Measurements from ENCODE around the gene FGD4. TPM values are rescaled to one million over a fixed set of nuclear protein-coding genes. Genes with fewer than 3 reads are reported as not detected.

The FGD4 gene
- total and polyA plus RNA-seq, 8 donors: 5.5 to 138 (median 80.8) TPM

DNA sequence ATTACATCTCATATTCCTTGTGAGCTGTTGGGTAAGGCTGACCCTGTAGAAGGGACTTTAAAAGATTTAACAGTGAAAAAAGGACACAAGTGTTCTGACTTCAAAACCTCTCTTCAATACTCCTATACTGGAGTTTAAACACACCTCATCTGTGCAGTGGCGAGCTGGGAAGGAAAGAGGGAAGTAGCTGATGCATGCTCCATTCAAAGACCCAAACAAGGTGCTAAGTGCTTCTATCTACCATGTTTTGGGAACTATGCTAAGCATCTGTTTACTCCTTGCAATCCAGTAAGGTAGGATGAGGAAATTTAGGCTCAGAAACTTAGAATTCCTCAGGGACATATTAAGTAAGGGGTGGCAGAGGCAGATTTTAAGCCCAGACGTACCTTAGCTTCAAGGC lies 263.3 kb downstream of the FGD4 start:
- no peaks in the 10 kb centered on the region for H3K9me3 ChIP-seq
- TF ChIP-seq, protein P1, sequence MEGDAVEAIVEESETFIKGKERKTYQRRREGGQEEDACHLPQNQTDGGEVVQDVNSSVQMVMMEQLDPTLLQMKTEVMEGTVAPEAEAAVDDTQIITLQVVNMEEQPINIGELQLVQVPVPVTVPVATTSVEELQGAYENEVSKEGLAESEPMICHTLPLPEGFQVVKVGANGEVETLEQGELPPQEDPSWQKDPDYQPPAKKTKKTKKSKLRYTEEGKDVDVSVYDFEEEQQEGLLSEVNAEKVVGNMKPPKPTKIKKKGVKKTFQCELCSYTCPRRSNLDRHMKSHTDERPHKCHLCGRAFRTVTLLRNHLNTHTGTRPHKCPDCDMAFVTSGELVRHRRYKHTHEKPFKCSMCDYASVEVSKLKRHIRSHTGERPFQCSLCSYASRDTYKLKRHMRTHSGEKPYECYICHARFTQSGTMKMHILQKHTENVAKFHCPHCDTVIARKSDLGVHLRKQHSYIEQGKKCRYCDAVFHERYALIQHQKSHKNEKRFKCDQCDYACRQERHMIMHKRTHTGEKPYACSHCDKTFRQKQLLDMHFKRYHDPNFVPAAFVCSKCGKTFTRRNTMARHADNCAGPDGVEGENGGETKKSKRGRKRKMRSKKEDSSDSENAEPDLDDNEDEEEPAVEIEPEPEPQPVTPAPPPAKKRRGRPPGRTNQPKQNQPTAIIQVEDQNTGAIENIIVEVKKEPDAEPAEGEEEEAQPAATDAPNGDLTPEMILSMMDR (IDR thresholded peaks at IDR 0.05): no peak
- TF ChIP-seq POLR2A (IDR thresholded peaks at IDR 0.05): no peak
- intact Hi-C loops (cut with DNase I; ENCODE audit: low total_unique reads): loop anchor here (5.0 kb wide), 1 partner anchor 300 kb away; no protein-coding TSS in a partner anchor
- no peak for DNase-seq
- H3K27me3 ChIP-seq: no peaks in the 10 kb centered on the region
- H3K4me1 ChIP-seq: peaks cover 0 to 17% (median 6%) of the 10 kb centered on the region in 4 donors
- WGBS, 5 donors: 84 to 95% (median 91%) methylated on average over 2 of the region's 2 CpGs
- no peak overlapping the region for H3K27ac ChIP-seq
- no peak overlapping the region for H3K4me3 ChIP-seq
- no peaks in the 10 kb centered on the region for H3K36me3 ChIP-seq

DNA sequence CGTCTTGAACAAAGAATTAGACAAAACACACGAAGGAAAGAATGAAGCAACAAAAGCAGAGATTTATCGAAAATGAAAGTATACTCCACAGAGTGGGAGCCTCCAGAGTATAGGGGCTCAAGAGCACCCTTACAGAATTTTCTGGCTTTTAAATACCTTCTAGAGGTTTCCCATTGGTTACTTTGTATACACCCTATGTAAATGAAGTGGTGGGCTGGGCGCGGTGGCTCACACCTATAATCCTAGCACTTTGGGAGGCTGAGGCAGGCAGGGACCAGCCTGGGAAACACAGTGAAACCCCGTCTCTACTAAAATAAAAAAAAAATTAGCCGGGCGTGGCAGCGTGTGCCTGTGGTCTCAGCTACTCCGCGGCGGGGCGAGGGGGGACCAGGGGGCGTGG lies 266.7 kb downstream of the FGD4 start:
- intact Hi-C loops (cut with DNase I; ENCODE audit: low total_unique reads): no loop called here
- TF ChIP-seq POLR2A (IDR thresholded peaks at IDR 0.05) (no peak), POLR2AphosphoS5 (IDR thresholded peaks at IDR 0.05) (no peak), EP300 (IDR thresholded peaks at IDR 0.05) (no peak)
- TF ChIP-seq, protein P1 (IDR thresholded peaks at IDR 0.05): no peak
- no peak overlapping the region for H3K27ac ChIP-seq

DNA sequence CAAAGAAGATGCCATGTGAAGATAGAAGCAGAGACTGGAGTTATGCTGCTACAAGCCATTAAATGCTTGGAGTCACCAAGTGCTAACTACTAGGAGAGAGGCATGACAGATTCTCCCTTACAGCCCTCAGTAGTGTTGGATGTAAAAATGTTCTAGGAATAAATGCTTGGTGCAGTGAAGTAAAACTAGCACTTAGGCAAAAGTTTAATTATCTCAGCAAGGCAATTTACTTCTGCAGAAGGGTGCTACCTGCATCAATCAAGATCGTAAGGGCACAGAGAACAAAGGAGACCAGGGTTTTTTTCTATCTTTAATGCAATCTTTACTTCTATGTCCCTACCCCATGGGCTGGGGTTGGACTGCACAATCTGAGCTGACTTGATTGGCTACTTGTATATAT lies 270.2 kb downstream of the FGD4 start:
- Histone ChIP-seq H3K27ac (no peak overlapping the region), H3K4me1 (peaks cover 0 to 9% (median 0%) of the 10 kb centered on the region in 4 donors), H3K36me3 (no peaks in the 10 kb centered on the region), H3K4me3 (no peak overlapping the region), H3K9me3 (peaks cover 0 to 12% (median 4%) of the 10 kb centered on the region in 4 donors), H3K27me3 (no peaks in the 10 kb centered on the region)
- WGBS, 5 donors: 93 to 96% (median 95%) methylated on average over 1 of the region's 1 CpG
- TF ChIP-seq, protein P1 (IDR thresholded peaks at IDR 0.05): no peak
- TF ChIP-seq POLR2AphosphoS5 (IDR thresholded peaks at IDR 0.05): no peak
- TF ChIP-seq EP300 (IDR thresholded peaks at IDR 0.05): no peak
- no peak for TF ChIP-seq POLR2A (IDR thresholded peaks at IDR 0.05)
- intact Hi-C loops (cut with DNase I; ENCODE audit: low total_unique reads): no loop called here
- no peak for DNase-seq

More for the DNA sequence above, 266.7 kb downstream of the FGD4 start:
- H3K4me3 ChIP-seq: peak overlapping the region in 1 of 4 donors; percentile 21
- DNase-seq: no peak
- peaks cover 0 to 12% (median 4%) of the 10 kb centered on the region in 4 donors for H3K9me3 ChIP-seq
- WGBS, 5 donors: 75 to 89% (median 85%) methylated on average over 14 of the region's 14 CpGs
- H3K27me3 ChIP-seq: no peaks in the 10 kb centered on the region
- no peaks in the 10 kb centered on the region for H3K36me3 ChIP-seq
- H3K4me1 ChIP-seq: peaks cover 0 to 2% (median 0%) of the 10 kb centered on the region in 4 donors

GRCh38 chr12:32671930-32672780 lies 272.8 kb downstream of the FGD4 start:
- Histone ChIP-seq H3K4me3 (no peak overlapping the region), H3K4me1 (peaks cover 0 to 9% (median 0%) of the 10 kb centered on the region in 4 donors), H3K27me3 (no peaks in the 10 kb centered on the region), H3K36me3 (no peaks in the 10 kb centered on the region), H3K9me3 (peaks cover 0 to 12% (median 4%) of the 10 kb centered on the region in 4 donors), H3K27ac (no peak overlapping the region)
- intact Hi-C loops (cut with DNase I; ENCODE audit: low total_unique reads): no loop called here
- WGBS, 5 donors: 31 to 42% (median 34%) methylated on average over 11 of the region's 11 CpGs
- DNase-seq: peak; percentile 47 to 90
- TF ChIP-seq POLR2AphosphoS5 (IDR thresholded peaks at IDR 0.05) (peak in 2 of 3 donors; percentile 39 to 49), POLR2A (IDR thresholded peaks at IDR 0.05) (no peak), EP300 (IDR thresholded peaks at IDR 0.05) (no peak)
- TF ChIP-seq, protein P1 (IDR thresholded peaks at IDR 0.05): peak in 5 of 7 experiments; percentile 21 to 62 (median 49)
